H1 (cell line): Measurements from ENCODE around the gene KMT5B. TPM values are rescaled to one million over a fixed set of nuclear protein-coding genes. Genes with fewer than 3 reads are reported as not detected.

Experiments used
- CTCF ChIA-PET: fragments of 300-600 bp; sonication (Branson Sonifier 250); formaldehyde crosslinking; loops from one replicate; lab custom pipeline; 2021; ENCODE audit not compliant: partially characterized antibody; lab: Charles Lee
- POLR2A ChIA-PET: fragments of 300-600 bp; sonication (Branson Sonifier 250); formaldehyde crosslinking; loops from one replicate; lab custom pipeline; 2021; ENCODE audit warnings: inconsistent platforms; ENCODE audit not compliant: partially characterized antibody; lab: Charles Lee
- DNase-seq, 2 experiments: peaks; one replicate each; pipeline versions ENCODE4 v3.0.0 to v3.0.0-alpha.2; 2010 to 2022; ENCODE audit warnings: low spot score in 2 of 2, low read depth in 1 of 2, mixed read lengths in 1 of 2
- FAIRE-seq: peaks from 2 replicates; lab custom pipeline; 2011; peaks lifted over from hg19 to GRCh38; lab: Jason Lieb, UNC
- H2AFZ ChIP-seq: 2 replicates; pipeline ENCODE4 v1.8.1; 2012; ENCODE audit warnings: low read length, inconsistent platforms
- H2AK5ac ChIP-seq: 2 replicates; pipeline ENCODE4 v1.6.1; 2013; ENCODE audit warnings: low read depth, low read length
- H2BK120ac ChIP-seq: replicated peaks from 2 replicates; pipeline ENCODE3; 2013; ENCODE audit warnings: low read depth, low read length, inconsistent platforms
- H2BK12ac ChIP-seq: 2 replicates; pipeline ENCODE4 v1.6.1; 2013; ENCODE audit warnings: low read depth, low read length
- H2BK15ac ChIP-seq: 2 replicates; pipeline ENCODE4 v1.6.1; 2013; ENCODE audit warnings: low read length
- H2BK20ac ChIP-seq: 2 replicates; pipeline ENCODE4 v1.6.1; 2013; ENCODE audit warnings: low read length
- H2BK5ac ChIP-seq: 2 replicates; pipeline ENCODE4 v1.6.1; 2013; ENCODE audit warnings: low read depth, low read length
- H3K14ac ChIP-seq: 2 replicates; pipeline ENCODE4 v1.6.1; 2013; ENCODE audit warnings: inconsistent platforms; ENCODE audit not compliant: insufficient read length
- H3K18ac ChIP-seq: 2 replicates; pipeline ENCODE4 v1.6.1; 2013; ENCODE audit warnings: low read length; ENCODE audit errors: extremely low read depth
- H3K23ac ChIP-seq: 2 replicates; pipeline ENCODE4 v1.6.1; 2013; ENCODE audit warnings: inconsistent platforms; ENCODE audit not compliant: insufficient read length
- H3K23me2 ChIP-seq: 2 replicates; pipeline ENCODE4 v1.6.1; 2013; ENCODE audit warnings: low read depth, low read length
- H3K27ac ChIP-seq: 2 replicates; pipeline ENCODE4 v1.6.1; 2011; ENCODE audit warnings: low read depth, low read length, inconsistent platforms
- H3K27me3 ChIP-seq, 4 experiments: replicated peaks in 1 of 4; 1 replicate in 1 of 4; 2 replicates in 3 of 4; pipeline versions ENCODE4 v1.6.1 to v1.8.1; 2011 to 2013; ENCODE audit warnings: low read length in 3 of 4, mild to moderate bottlenecking in 3 of 4, inconsistent platforms in 2 of 4, mixed read lengths in 2 of 4, moderate library complexity in 1 of 4; ENCODE audit not compliant: control insufficient read depth in 3 of 4, insufficient read depth in 3 of 4; ENCODE audit errors: extremely low read depth in 1 of 4
- H3K36me3 ChIP-seq, 4 experiments: 2 replicates each; pipeline versions ENCODE4 v1.6.1 to v1.8.1; 2011 to 2013; ENCODE audit warnings: mild to moderate bottlenecking in 4 of 4, low read length in 3 of 4, moderate library complexity in 2 of 4, control low read depth in 1 of 4, inconsistent platforms in 1 of 4; ENCODE audit not compliant: insufficient read depth in 4 of 4, control insufficient read depth in 2 of 4
- H3K4ac ChIP-seq: replicated peaks from 2 replicates; pipeline ENCODE3; 2013; ENCODE audit warnings: low read length, low read depth, mixed read lengths, inconsistent platforms; ENCODE audit not compliant: insufficient read length
- H3K4me1 ChIP-seq, 4 experiments: replicated peaks in 1 of 4; 1 replicate in 1 of 4; 2 replicates in 3 of 4; pipeline versions ENCODE4 v1.6.1 to v1.8.1; 2011 to 2013; ENCODE audit warnings: low read length in 3 of 4, inconsistent platforms in 2 of 4, mixed read lengths in 1 of 4; ENCODE audit not compliant: insufficient read depth in 4 of 4, control insufficient read depth in 3 of 4
- H3K4me2 ChIP-seq, 2 experiments: 2 replicates each; pipeline versions ENCODE4 v1.6.1 to v1.8.1; 2011 to 2013; ENCODE audit warnings: low read depth in 2 of 2, low read length in 2 of 2, control low read depth in 1 of 2, inconsistent platforms in 1 of 2, mild to moderate bottlenecking in 1 of 2; ENCODE audit not compliant: insufficient read depth in 1 of 2
- H3K4me3 ChIP-seq, 4 experiments: fragments of 200-600, 300-600 bp in 1 of 4; sonication (generic), shearing (Covaris generic), sonication (Bioruptor Twin) in 1 of 4; 2 replicates each; pipeline versions ENCODE4 v1.5.1 to v1.8.1; 2011 to 2016; ENCODE audit warnings: low read length in 4 of 4, low read depth in 3 of 4, control low read depth in 2 of 4, inconsistent platforms in 2 of 4, mild to moderate bottlenecking in 2 of 4, mixed read lengths in 1 of 4, moderate library complexity in 1 of 4; ENCODE audit not compliant: insufficient read depth in 2 of 4; ENCODE audit errors: extremely low read depth in 1 of 4
- H3K56ac ChIP-seq: replicated peaks from 2 replicates; pipeline ENCODE3; 2013; ENCODE audit warnings: low read depth, mild to moderate bottlenecking, mixed read lengths, low read length, inconsistent platforms; ENCODE audit not compliant: insufficient read length
- H3K79me1 ChIP-seq: 2 replicates; pipeline ENCODE4 v1.6.1; 2013; ENCODE audit warnings: low read depth, low read length, control low read depth
- H3K79me2 ChIP-seq, 2 experiments: 2 replicates each; pipeline versions ENCODE4 v1.6.1 to v1.8.1; 2012 to 2013; ENCODE audit warnings: low read length in 2 of 2, mild to moderate bottlenecking in 2 of 2, inconsistent platforms in 1 of 2; ENCODE audit not compliant: insufficient read depth in 2 of 2, control insufficient read depth in 1 of 2
- H3K9ac ChIP-seq, 4 experiments: replicated peaks in 1 of 4; 1 replicate in 1 of 4; 2 replicates in 3 of 4; pipeline versions ENCODE4 v1.6.1 to v1.8.1; 2011 to 2013; ENCODE audit warnings: low read depth in 3 of 4, low read length in 3 of 4, control low read depth in 2 of 4, mild to moderate bottlenecking in 2 of 4, moderate library complexity in 2 of 4, inconsistent platforms in 1 of 4; ENCODE audit errors: extremely low read depth in 1 of 4
- H3K9me3 ChIP-seq, 2 experiments: 2 replicates each; pipeline versions ENCODE4 v1.6.1 to v1.8.1; 2012 to 2013; ENCODE audit warnings: mild to moderate bottlenecking in 2 of 2, moderate library complexity in 2 of 2, control low read depth in 1 of 2, inconsistent platforms in 1 of 2, low read depth in 1 of 2, low read length in 1 of 2, mixed read lengths in 1 of 2; ENCODE audit not compliant: insufficient read depth in 2 of 2
- H4K20me1 ChIP-seq, 2 experiments: replicated peaks in 1 of 2; 2 replicates each; pipeline versions ENCODE3 to v1.8.1; 2011 to 2013; ENCODE audit warnings: inconsistent platforms in 2 of 2, low read length in 2 of 2, mild to moderate bottlenecking in 1 of 2; ENCODE audit not compliant: insufficient read depth in 2 of 2, control insufficient read depth in 1 of 2
- H4K5ac ChIP-seq: 2 replicates; pipeline ENCODE4 v1.6.1; 2013; ENCODE audit warnings: low read length, low read depth, mixed read lengths, inconsistent platforms; ENCODE audit not compliant: insufficient read length
- H4K8ac ChIP-seq: 2 replicates; pipeline ENCODE4 v1.8.0; 2013; ENCODE audit warnings: mild to moderate bottlenecking, moderate library complexity, low read length, inconsistent platforms; ENCODE audit not compliant: insufficient read depth; ENCODE audit errors: extremely low read depth
- H4K91ac ChIP-seq: replicated peaks from 2 replicates; pipeline ENCODE3; 2013; ENCODE audit warnings: low read length, mixed read lengths, inconsistent platforms; ENCODE audit not compliant: insufficient read length
- ATF3 ChIP-seq: IDR thresholded peaks from 2 replicates; pipeline ENCODE4 v1.6.1; 2011; ENCODE audit warnings: low read depth, mild to moderate bottlenecking, low read length; ENCODE audit not compliant: insufficient read depth
- BCL11A ChIP-seq, 2 experiments: IDR thresholded peaks; one replicate each; pipeline ENCODE4 v1.6.1; 2011; ENCODE audit warnings: low read depth in 2 of 2, low read length in 2 of 2, mild to moderate bottlenecking in 2 of 2
- CTCF ChIP-seq, 3 experiments: IDR thresholded peaks; 1 replicate in 2 of 3; 2 replicates in 1 of 3; pipeline versions ENCODE4 v1.5.1 to v1.6.1; 2011; ENCODE audit warnings: low read length in 3 of 3, mild to moderate bottlenecking in 3 of 3, inconsistent platforms in 2 of 3, low read depth in 1 of 3, moderate library complexity in 1 of 3; ENCODE audit not compliant: insufficient read depth in 1 of 3; ENCODE audit errors: control extremely low read depth in 1 of 3
- EP300 ChIP-seq, 2 experiments: IDR thresholded peaks; 1 replicate in 1 of 2; 2 replicates in 1 of 2; pipeline ENCODE4 v1.6.1; 2011 to 2012; ENCODE audit warnings: low read depth in 2 of 2, low read length in 2 of 2, mild to moderate bottlenecking in 2 of 2, borderline replicate concordance in 1 of 2, inconsistent platforms in 1 of 2, moderate library complexity in 1 of 2
- GABPA ChIP-seq: IDR thresholded peaks from 2 replicates; pipeline ENCODE4 v1.6.1; 2011; ENCODE audit warnings: mild to moderate bottlenecking, low read length, moderate library complexity, borderline replicate concordance; ENCODE audit not compliant: insufficient read depth
- JUND ChIP-seq: IDR thresholded peaks from 2 replicates; pipeline ENCODE4 v1.6.1; 2011; ENCODE audit warnings: mild to moderate bottlenecking, improper control_type of control experiment, low read length
- RBBP5 ChIP-seq: IDR thresholded peaks from 2 replicates; pipeline ENCODE4 v1.7.1; 2012; ENCODE audit warnings: low read depth, mild to moderate bottlenecking, inconsistent platforms, low read length, moderate library complexity, borderline replicate concordance
- WGBS, 2 experiments: shearing (Covaris generic) in 1 of 2; methylation state at CpG; one replicate each; pipeline versions ENCODE4 v1.1.6 to v1.1.7; 2013 to 2015; ENCODE audit warnings: low lambda C conversion rate in 2 of 2, mixed read lengths in 2 of 2, inconsistent platforms in 1 of 2, low coverage in 1 of 2, missing lambda C conversion rate in 1 of 2; ENCODE audit not compliant: insufficient replicate concordance in 2 of 2, insufficient coverage in 1 of 2, insufficient read length in 1 of 2; ENCODE audit errors: extremely low coverage in 1 of 2, missing lambda C conversion rate in 1 of 2; 5-methylcytosine and 5-hydroxymethylcytosine counted together
- polyA plus RNA-seq, 7 experiments: library from polyadenylated mRNA; depleted of rRNA in 3 of 7; stranded (reverse) in 5 of 7; unstranded in 2 of 7; fragments of >200 nt in 5 of 7; fragments of 200-250 nt in 2 of 7; gene quantifications; 1 replicate in 5 of 7; 2 replicates in 1 of 7; 4 replicates in 1 of 7; pipeline versions ENCODE4 v1.2.1 to v1.2.3, GENCODE V29; 2011 to 2013; ENCODE audit warnings: missing spikeins in 2 of 7, mixed read lengths in 2 of 7
- total RNA-seq: library from RNA; stranded (reverse); fragmentation: NEBNext Ultra II Directional; extraction: Animal tissue kit (Norgen Biotek cat#: 25700); gene quantifications from 2 replicates; pipeline ENCODE4 v1.2.1, GENCODE V29; 2021

The KMT5B gene
- total and polyA plus RNA-seq, 2 of the 8 experiments (the other 6 are each of a cell fraction or from before 2014, with no cell fraction given): 11.0 to 40.8 TPM

GRCh38 chr11:68215524-68216170 lies 2.6 kb upstream of the KMT5B start:
- Histone ChIP-seq H3K79me1 (peaks cover 3% of the 10 kb centered on the region; the same call in 1 of the 2 replicates), H3K79me2 (peaks cover 15 to 18% of the 10 kb centered on the region in 2 experiments), H3K4ac (no peak overlapping the region), H3K4me3 (no peak overlapping the region), H2BK5ac (no peak overlapping the region), H2BK120ac (no peak overlapping the region), H3K9ac (no peak overlapping the region), H3K23me2 (peaks cover 10% of the 10 kb centered on the region; the same call in 1 of the 2 replicates), H4K8ac (peak overlapping the region; percentile 45; the same call in 1 of the 2 replicates), H2AK5ac (no peak overlapping the region), H3K18ac (no peak overlapping the region), H2AFZ (no peak overlapping the region), H3K4me1 (peaks cover 0 to 16% (median 9%) of the 10 kb centered on the region in 4 experiments; a peak in 6 of 7 replicates), H3K4me2 (no peak overlapping the region), H3K14ac (no peak overlapping the region), H2BK15ac (no peak overlapping the region), H2BK12ac (no peak overlapping the region), H3K36me3 (no peaks in the 10 kb centered on the region), H2BK20ac (no peak overlapping the region), H3K9me3 (no peaks in the 10 kb centered on the region), H3K56ac (no peak overlapping the region), H4K20me1 (peaks cover 3% of the 10 kb centered on the region in 2 experiments), H3K23ac (no peak overlapping the region), H4K91ac (no peak overlapping the region), H4K5ac (no peak overlapping the region), H3K27me3 (peaks cover 0 to 2% (median 0%) of the 10 kb centered on the region in 4 experiments; a peak in 2 of 7 replicates), H3K27ac (no peak overlapping the region)
- CTCF ChIA-PET: interaction anchor here (1.0 to 3.1 kb wide), 6 partner anchors 7 to 82 kb away, joined by 3 to 10 read pairs (median 7); no protein-coding TSS in a partner anchor
- TF ChIP-seq RBBP5 (no peak), JUND (no peak), BCL11A (IDR thresholded peaks at IDR 0.05; ENCODE audit: low read depth in 2 of 2, low read length in 2 of 2) (no peak), CTCF (IDR thresholded peaks at IDR 0.05; ENCODE audit: control extremely low read depth in 1 of 3, insufficient read depth in 1 of 3, low read depth in 1 of 3, low read length in 3 of 3) (no peak), GABPA (no peak), ATF3 (no peak), EP300 (IDR thresholded peaks at IDR 0.05; ENCODE audit: borderline replicate concordance in 1 of 2, low read depth in 2 of 2, low read length in 2 of 2) (no peak)
- 88% methylated on average over 6 of the region's 6 CpGs; no CpG with 5 or more reads in 1 of the 2 experiments for WGBS, 2 experiments
- POLR2A ChIA-PET: interaction anchor here (0.6 to 5.5 kb wide), 8 partner anchors 9 to 88 kb away, joined by 3 to 39 read pairs (median 7); no protein-coding TSS in a partner anchor
- FAIRE-seq (no peak), DNase-seq (no peak)
